ENCODE data around the gene THNSL1. TPM values are rescaled to one million over a fixed set of nuclear protein-coding genes. Genes with fewer than 3 reads are reported as not detected.

Gene THNSL1
- total and polyA plus RNA-seq, 9 of the 15 experiments (the other 6 are each of a cell fraction or from before 2014, with no cell fraction given): 4.5 to 8.6 (median 6.3) TPM

DNA sequence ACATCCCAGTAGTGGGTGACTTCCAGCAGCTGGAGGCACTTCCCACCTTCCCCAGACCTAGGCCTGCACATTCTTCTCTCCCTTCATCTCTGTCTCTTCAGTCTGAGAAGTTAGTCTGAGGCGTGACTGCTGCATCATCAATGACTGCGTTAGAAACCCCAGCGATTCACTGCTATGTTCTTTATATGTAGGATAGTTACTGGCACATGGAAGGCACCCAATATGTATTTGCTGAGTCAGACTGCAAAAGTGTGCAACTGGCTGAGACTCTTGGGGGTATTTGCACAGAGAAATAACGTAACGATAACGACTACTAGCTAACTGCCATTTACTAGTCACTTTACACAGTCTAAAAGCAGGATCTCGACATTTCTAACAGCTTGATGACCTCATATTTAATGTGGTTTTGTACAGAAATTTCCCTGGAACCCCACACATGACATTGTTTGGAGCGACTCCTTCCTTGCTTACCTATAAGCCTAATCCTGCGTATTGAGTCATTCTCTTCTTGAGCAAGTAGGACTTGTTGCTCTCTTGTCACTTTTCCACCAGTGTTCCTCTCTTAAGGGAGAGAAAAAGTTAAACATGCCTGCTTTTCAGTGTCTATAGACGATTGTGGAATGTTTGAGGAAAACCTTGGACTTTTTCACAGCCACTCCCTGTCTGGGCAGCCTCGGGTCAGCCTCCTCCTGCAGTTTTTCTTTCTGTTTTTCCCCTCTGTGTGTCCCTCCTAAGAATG lies 45.5 kb downstream of the THNSL1 start (continued):
- no peak for TF ChIP-seq EWSR1 (IDR thresholded peaks at IDR 0.05; ENCODE audit: borderline replicate concordance, low read depth, partially characterized antibody)
- peak; percentile 87 for TF ChIP-seq NFE2 (IDR thresholded peaks at IDR 0.05; ENCODE audit: low read depth)
- 0 out of 2 replicates have a peak, but pooled peaks have one; percentile 58 for TF ChIP-seq ZNF589 (CRISPR knock-in tag; IDR thresholded peaks at IDR 0.05; ENCODE audit: low read depth)
- TF ChIP-seq MAFG (tag; conservative IDR thresholded peaks at IDR 0.05): peak; percentile 91
- TF ChIP-seq MAFK (IDR thresholded peaks at IDR 0.05; ENCODE audit: low read length): peak; percentile 92
- TF ChIP-seq E2F6 (IDR thresholded peaks at IDR 0.05; ENCODE audit: borderline replicate concordance in 1 of 2, extremely low read depth in 1 of 2, insufficient read depth in 1 of 2, insufficient read length in 1 of 2, low read depth in 1 of 2, low read length in 1 of 2, poor library complexity in 1 of 2, severe bottlenecking in 1 of 2): peak in 1 of 2 experiments; percentile 36
- peak; percentile 37; the same call in 1 of the 2 replicates for TF ChIP-seq IRF9 (tag; IDR thresholded peaks at IDR 0.05)
- TF ChIP-seq ZNF740 (CRISPR knock-in tag; IDR thresholded peaks at IDR 0.05): 0 out of 2 replicates have a peak, but pooled peaks have one; percentile 45
- TF ChIP-seq ZNF740 (tag; IDR thresholded peaks at IDR 0.05): no peak
- peak; percentile 22 for TF ChIP-seq TBP (optimal IDR thresholded peaks at IDR 0.05; ENCODE audit: low read depth, low read length)
- TF ChIP-seq RBM22 (IDR thresholded peaks at IDR 0.05; ENCODE audit: low read depth, low read length, poor library complexity, severe bottlenecking): no peak
- TF ChIP-seq C11orf30 (IDR thresholded peaks at IDR 0.05; ENCODE audit: low read depth): peak; percentile 97
- TF ChIP-seq, protein P1, sequence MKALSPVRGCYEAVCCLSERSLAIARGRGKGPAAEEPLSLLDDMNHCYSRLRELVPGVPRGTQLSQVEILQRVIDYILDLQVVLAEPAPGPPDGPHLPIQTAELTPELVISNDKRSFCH (CRISPR knock-in tag; IDR thresholded peaks at IDR 0.05): no peak
- TF ChIP-seq, protein P1 (tag; IDR thresholded peaks at IDR 0.05): no peak
- no peak for TF ChIP-seq CEBPG (CRISPR knock-in tag; IDR thresholded peaks at IDR 0.05)
- peak in 1 of 2 experiments; percentile 31; a peak in 3 of 4 replicates for TF ChIP-seq CEBPG (tag; conservative IDR thresholded peaks at IDR 0.05 in 1 of 2, IDR thresholded peaks at IDR 0.05 in 1 of 2)
- no peak for TF ChIP-seq RBBP5 (IDR thresholded peaks at IDR 0.05; ENCODE audit: borderline replicate concordance, insufficient read depth, low read length, poor library complexity, severe bottlenecking)
- no peak for TF ChIP-seq ERF (CRISPR knock-in tag; IDR thresholded peaks at IDR 0.05)
- peak; percentile 7; the same call in 1 of the 2 replicates for TF ChIP-seq CREM (IDR thresholded peaks at IDR 0.05; ENCODE audit: low read depth)
- peak; percentile 33 for TF ChIP-seq DMBX1 (CRISPR knock-in tag; IDR thresholded peaks at IDR 0.05; ENCODE audit: borderline replicate concordance)
- TF ChIP-seq ZNF23 (CRISPR knock-in tag; IDR thresholded peaks at IDR 0.05): no peak
- TF ChIP-seq FOXA3 (CRISPR knock-in tag; conservative IDR thresholded peaks at IDR 0.05 in 1 of 2, IDR thresholded peaks at IDR 0.05 in 1 of 2): peak in 1 of 2 experiments; percentile 41; a peak in 1 of 4 replicates
- TF ChIP-seq ZEB2 (IDR thresholded peaks at IDR 0.05): 0 out of 2 replicates have a peak, but pooled peaks have one; percentile 13
- no peak for TF ChIP-seq HDAC8 (tag; IDR thresholded peaks at IDR 0.05)
